Gastroesophageal sphincter (tissue), 4 donors: ENCODE data around the gene TRAPPC3. TPM values are rescaled to one million over a fixed set of nuclear protein-coding genes. Genes with fewer than 3 reads are reported as not detected.
"Not testable (repeated sequence)": the region's sequence is repeated elsewhere in the genome, so short reads cannot be mapped to it uniquely, and the experiment has no call there.

Experiments used
- ATAC-seq: fragments of 150-250 bp; one replicate; pipeline ENCODE4 v1.9.1; 2016; ENCODE audit warnings: mild to moderate bottlenecking, moderate library complexity
- H3K27ac ChIP-seq, 4 donors: fragments of 200-600 bp; sonication (generic) in 3 of 4; 1 replicate in 3 of 4; 2 replicates in 1 of 4; pipeline ENCODE4 v1.5.1; 2016 to 2019
- H3K27me3 ChIP-seq: fragments of 200-600 bp; sonication (generic); one replicate; pipeline ENCODE4 v1.5.1; 2019
- H3K36me3 ChIP-seq, 2 donors: fragments of 200-600 bp; sonication (generic); one replicate each; pipeline ENCODE4 v1.5.1; 2019; ENCODE audit warnings: control low read depth in 1 of 2
- H3K4me1 ChIP-seq, 3 donors: fragments of 200-600 bp; sonication (generic); 1 replicate in 2 of 3; 2 replicates in 1 of 3; pipeline ENCODE4 v1.5.1; 2016 to 2019; ENCODE audit warnings: control low read depth in 2 of 3
- H3K4me3 ChIP-seq, 2 donors: fragments of 200-600 bp; sonication (generic); one replicate each; pipeline ENCODE4 v1.5.1; 2019; ENCODE audit warnings: mild to moderate bottlenecking in 1 of 2, moderate library complexity in 1 of 2
- H3K9me3 ChIP-seq, 3 donors: fragments of 200-600 bp; sonication (generic); one replicate each; pipeline ENCODE4 v1.5.1; 2017 to 2019; ENCODE audit warnings: control low read depth in 2 of 3
- CTCF ChIP-seq, 4 experiments: fragments of 200-600 bp in 2 of 4; fragments of 450-650 bp in 2 of 4; sonication (generic) in 1 of 4; IDR thresholded peaks; one replicate each; pipeline ENCODE4 v1.5.1; 2017 to 2019; ENCODE audit warnings: antibody characterized with exemption in 4 of 4, mild to moderate bottlenecking in 2 of 4, moderate library complexity in 2 of 4
- EP300 ChIP-seq: sonication (generic); formaldehyde crosslinking; IDR thresholded peaks from one replicate; pipeline ENCODE4 v1.6.1; 2017; ENCODE audit warnings: antibody characterized with exemption, mild to moderate bottlenecking
- POLR2A ChIP-seq, 2 donors: fragments of 450-650 bp; IDR thresholded peaks; one replicate each; pipeline ENCODE4 v1.6.1; 2017; ENCODE audit warnings: antibody characterized with exemption in 2 of 2, mild to moderate bottlenecking in 2 of 2, moderate library complexity in 1 of 2
- POLR2AphosphoS5 ChIP-seq: sonication (generic); formaldehyde crosslinking; IDR thresholded peaks from one replicate; pipeline ENCODE4 v1.6.1; 2017; ENCODE audit warnings: antibody characterized with exemption
- WGBS, 2 donors: methylation state at CpG; one replicate each; pipeline ENCODE4 v1.1.5; 2018; ENCODE audit warnings: low coverage in 1 of 2; 5-methylcytosine and 5-hydroxymethylcytosine counted together
- total RNA-seq, 4 donors: library from RNA; depleted of rRNA; stranded (reverse); fragments of >200 nt; gene quantifications; one replicate each; pipeline ENCODE4 v1.1.0, GENCODE V29; 2016

Gene TRAPPC3
- 100 to 1,000 TPM; 102 to 166 (median 129) TPM for total RNA-seq

GRCh38 chr1:36149237-36149972 is at the start of gene TRAPPC3:
Gene TRAPPC3 (minus strand): TSS chr1:36149486. CDS start chr1:36149378, 108 bp downstream.
- peaks cover 8 to 71% (median 33%) of the 10 kb centered on the region in 3 donors for H3K4me1 ChIP-seq
- WGBS, 2 donors = 0 to 1% methylated on average over 1 to 30 of the region's 62 CpGs

GRCh38 chr1:36198641-36199040 is 49.4 kb upstream of the TRAPPC3 start:
- ATAC-seq = no peak
- H3K9me3 ChIP-seq = no peaks in the 10 kb centered on the region
- 88 to 92% methylated on average over 2 to 5 of the region's 5 CpGs for WGBS, 2 donors
- H3K27me3 ChIP-seq = no peaks in the 10 kb centered on the region
- H3K4me3 ChIP-seq = no peak overlapping the region
- peaks cover 0 to 31% (median 9%) of the 10 kb centered on the region in 3 donors for H3K4me1 ChIP-seq
- H3K36me3 ChIP-seq = no peaks in the 10 kb centered on the region
- TF ChIP-seq EP300 (no peak), CTCF (IDR thresholded peaks at IDR 0.05) (no peak)
- H3K27ac ChIP-seq = peak overlapping the region in 1 of 4 donors; percentile 87

More at GRCh38 chr1:36149237-36149972, at the start of gene TRAPPC3:
- peak within 1 kb of the TSS; percentile 85 to 89 for H3K4me3 ChIP-seq
- H3K27me3 ChIP-seq = no peaks in the 10 kb centered on the region
- H3K9me3 ChIP-seq = no peaks in the 10 kb centered on the region
- H3K27ac ChIP-seq = peak within 1 kb of the TSS; percentile 93 to 100 (median 98)
- peaks cover 0 to 4% of the 10 kb centered on the region in 2 donors for H3K36me3 ChIP-seq
- ATAC-seq = peak; percentile 93
- TF ChIP-seq POLR2A (IDR thresholded peaks at IDR 0.05) (peak; percentile 71 to 75), CTCF (IDR thresholded peaks at IDR 0.05) (peak in 3 of 4 experiments; percentile 96 to 99 (median 97)), EP300 (no peak), POLR2AphosphoS5 (peak; percentile 79)

- H3K4me1 ChIP-seq = peaks cover 0 to 23% (median 4%) of the 10 kb centered on the region in 3 donors
- no CpG with 5 or more reads among the region's 12 CpGs for WGBS, 2 donors
- H3K9me3 ChIP-seq, H3K27me3 ChIP-seq, H3K36me3 ChIP-seq, H3K27ac ChIP-seq, H3K4me3 ChIP-seq, ATAC-seq: not testable (repeated sequence)
Measured at GRCh38 chr1:36196805-36197204, 47.5 kb upstream of the TRAPPC3 start.

- 0% methylated on average over 3 to 6 of the region's 9 CpGs for WGBS, 2 donors
- Histone ChIP-seq H3K4me3 (no peak overlapping the region), H3K27ac (peak overlapping the region; percentile 89 to 94 (median 90)), H3K4me1 (peaks cover 3 to 28% (median 10%) of the 10 kb centered on the region in 3 donors), H3K36me3 (no peaks in the 10 kb centered on the region), H3K9me3 (no peaks in the 10 kb centered on the region), H3K27me3 (no peaks in the 10 kb centered on the region)
- peak; percentile 91 for ATAC-seq
- TF ChIP-seq POLR2AphosphoS5 = peak; percentile 81
- no peak for TF ChIP-seq POLR2A (IDR thresholded peaks at IDR 0.05)
- peak in 3 of 4 experiments; percentile 94 to 97 (median 95) for TF ChIP-seq CTCF (IDR thresholded peaks at IDR 0.05)
- no peak for TF ChIP-seq EP300
Measured at GRCh38 chr1:36187800-36188593, 38.7 kb upstream of the TRAPPC3 start.

- no peaks in the 10 kb centered on the region for H3K27me3 ChIP-seq
- 33% methylated on average over 2 of the region's 2 CpGs; no CpG with 5 or more reads in 1 of the 2 donors for WGBS, 2 donors
- no peaks in the 10 kb centered on the region for H3K9me3 ChIP-seq
- ATAC-seq = peak; percentile 60
- peaks cover 3 to 55% (median 15%) of the 10 kb centered on the region in 3 donors for H3K4me1 ChIP-seq
- H3K36me3 ChIP-seq = peaks cover 0 to 36% of the 10 kb centered on the region in 2 donors
- H3K27ac ChIP-seq = peak overlapping the region; percentile 72 to 89 (median 83)
- H3K4me3 ChIP-seq = no peak overlapping the region
- TF ChIP-seq POLR2AphosphoS5 = peak; percentile 78
- no peak for TF ChIP-seq CTCF (IDR thresholded peaks at IDR 0.05)
Measured at GRCh38 chr1:36183309-36183856, 34.1 kb upstream of the TRAPPC3 start.
